Glomerular visceral epithelial cell (primary cell): ENCODE results near the gene SRP72.

Source experiments
- DNase-seq: peaks from one replicate; pipeline ENCODE4 v3.0.0-alpha.2; 2016; ENCODE audit errors: extremely low spot score

Gene SRP72

GRCh38 chr4:56465599-56466295 is 1.7 kb upstream of the SRP72 start:
- peak; percentile 7 for DNase-seq

GRCh38 chr4:56466296-56466761 is 1.1 kb upstream of the SRP72 start:
- peak; percentile 83 for DNase-seq

- no peak for DNase-seq
These were observed 520 bp upstream of the SRP72 start for GRCh38 chr4:56466910-56467283.

GRCh38 chr4:56468097-56468422 is 643 bp downstream of the SRP72 start:
- DNase-seq = peak; percentile 47

- peak; percentile 18 for DNase-seq
These were observed 2.2 kb downstream of the SRP72 start for GRCh38 chr4:56469489-56470210.

- DNase-seq = no peak
These were observed 8.5 kb downstream of the SRP72 start for GRCh38 chr4:56475917-56476316.

GRCh38 chr4:56477192-56477702 is 9.8 kb downstream of the SRP72 start:
- DNase-seq = no peak

- no peak for DNase-seq
These were observed 13.3 kb downstream of the SRP72 start for GRCh38 chr4:56480691-56481090.

- DNase-seq = no peak
These were observed 28.8 kb downstream of the SRP72 start for GRCh38 chr4:56496241-56496640.

- no peak for DNase-seq
These were observed 38.1 kb downstream of the SRP72 start, which contains the start of gene ARL9 for GRCh38 chr4:56505269-56506130. TSS of gene ARL9 (plus strand) at chr4:56505791. CDS start at chr4:56505863, 72 bp downstream.

GRCh38 chr4:56511098-56511497 is 43.7 kb downstream of the SRP72 start:
- no peak for DNase-seq

GRCh38 chr4:56512166-56512565 is 44.7 kb downstream of the SRP72 start:
- no peak for DNase-seq

GRCh38 chr4:56513517-56513916 is 46.1 kb downstream of the SRP72 start:
- DNase-seq = no peak

GRCh38 chr4:56530269-56531148 is 63.1 kb downstream of the SRP72 start:
- DNase-seq = peak; percentile 86

- no peak for DNase-seq
These were observed 63.8 kb downstream of the SRP72 start for GRCh38 chr4:56531149-56531770.

- DNase-seq = no peak
These were observed 64.4 kb downstream of the SRP72 start for GRCh38 chr4:56531823-56532222.

- no peak for DNase-seq
These were observed 64.8 kb downstream of the SRP72 start for GRCh38 chr4:56532239-56532638.

- DNase-seq = no peak
These were observed 68.5 kb downstream of the SRP72 start for GRCh38 chr4:56535915-56536314.

- no peak for DNase-seq
These were observed 69.7 kb downstream of the SRP72 start for GRCh38 chr4:56537147-56537546.

GRCh38 chr4:56540826-56541225 is 73.4 kb downstream of the SRP72 start:
- DNase-seq = no peak
